Measurements from ENCODE around the gene KLK7.

Gene KLK7

DNA sequence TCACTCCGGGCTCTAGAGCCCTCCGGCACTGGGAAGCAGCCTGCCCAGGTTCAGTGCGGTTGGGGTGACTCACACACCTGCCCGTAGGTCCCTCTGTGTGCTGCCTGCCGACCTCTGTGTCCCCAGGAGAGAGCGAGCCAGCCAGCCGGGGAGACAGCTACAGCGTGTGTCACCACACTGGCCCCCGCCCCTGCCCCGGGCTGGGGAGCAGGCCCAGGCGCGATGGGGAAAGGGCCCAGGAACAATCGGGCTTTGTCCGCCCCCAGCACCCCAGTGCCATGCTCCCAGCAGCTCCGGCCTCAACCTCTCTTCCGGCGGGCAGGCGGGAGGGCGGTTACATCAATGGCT lies 14.3 kb downstream of the KLK7 start, which contains the start of gene KLK6:
TSS of gene KLK6 (minus strand) at position 179 of the 348 bp plus-strand sequence. CDS start 1,487 bp downstream, outside the sequence.
- TF ChIP-seq, protein P1, sequence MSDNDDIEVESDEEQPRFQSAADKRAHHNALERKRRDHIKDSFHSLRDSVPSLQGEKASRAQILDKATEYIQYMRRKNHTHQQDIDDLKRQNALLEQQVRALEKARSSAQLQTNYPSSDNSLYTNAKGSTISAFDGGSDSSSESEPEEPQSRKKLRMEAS (IDR thresholded peaks at IDR 0.05; ENCODE audit: low read depth, low read length), result no peak
- TF ChIP-seq POLR2A (IDR thresholded peaks at IDR 0.05; ENCODE audit: extremely low read depth, insufficient read length) (no peak), MYC (IDR thresholded peaks at IDR 0.05; ENCODE audit: low read depth, low read length) (no peak)
- DNase-seq (ENCODE audit: low read depth), result no peak
- no peak within 1 kb of the TSS for H3K4me3 ChIP-seq (ENCODE audit: low read depth, low read length)

DNA sequence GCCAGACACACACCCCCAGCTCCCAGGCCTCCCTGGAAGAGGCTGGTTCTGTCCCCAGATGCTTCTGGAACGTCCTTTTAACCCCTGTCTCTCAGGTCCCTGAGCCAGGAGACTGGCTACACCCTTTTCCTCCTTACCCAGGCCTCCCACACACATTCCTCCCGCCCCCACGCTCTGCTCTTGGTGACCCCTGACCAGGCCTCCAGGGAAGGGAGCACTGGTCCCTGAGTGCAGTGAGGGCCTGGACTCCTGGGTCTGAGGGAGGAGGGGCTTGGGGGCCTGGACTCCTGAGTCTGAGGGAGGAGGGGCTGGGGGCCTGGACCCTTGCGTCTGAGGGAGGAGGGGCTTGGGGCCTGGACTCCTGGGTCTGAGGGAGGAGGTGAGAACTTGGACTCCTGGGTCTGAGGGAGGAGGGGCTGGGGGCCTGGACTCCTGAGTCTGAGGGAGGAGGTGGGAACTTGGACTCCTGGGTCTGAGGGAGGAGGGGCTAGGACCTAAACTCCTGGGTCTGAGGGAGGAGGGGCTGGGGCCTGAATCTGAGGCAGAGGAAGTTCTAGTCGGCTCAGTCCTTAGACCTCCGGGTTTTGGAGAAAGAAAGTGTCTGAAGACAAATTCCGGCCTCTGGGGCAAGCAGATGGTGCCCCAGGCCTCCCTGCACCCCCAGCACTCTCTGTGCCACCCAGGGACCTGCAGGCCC lies 14.9 kb downstream of the KLK7 start:
- TF ChIP-seq, protein P1 (IDR thresholded peaks at IDR 0.05; ENCODE audit: low read depth, low read length), result no peak
- TF ChIP-seq, protein P2, sequence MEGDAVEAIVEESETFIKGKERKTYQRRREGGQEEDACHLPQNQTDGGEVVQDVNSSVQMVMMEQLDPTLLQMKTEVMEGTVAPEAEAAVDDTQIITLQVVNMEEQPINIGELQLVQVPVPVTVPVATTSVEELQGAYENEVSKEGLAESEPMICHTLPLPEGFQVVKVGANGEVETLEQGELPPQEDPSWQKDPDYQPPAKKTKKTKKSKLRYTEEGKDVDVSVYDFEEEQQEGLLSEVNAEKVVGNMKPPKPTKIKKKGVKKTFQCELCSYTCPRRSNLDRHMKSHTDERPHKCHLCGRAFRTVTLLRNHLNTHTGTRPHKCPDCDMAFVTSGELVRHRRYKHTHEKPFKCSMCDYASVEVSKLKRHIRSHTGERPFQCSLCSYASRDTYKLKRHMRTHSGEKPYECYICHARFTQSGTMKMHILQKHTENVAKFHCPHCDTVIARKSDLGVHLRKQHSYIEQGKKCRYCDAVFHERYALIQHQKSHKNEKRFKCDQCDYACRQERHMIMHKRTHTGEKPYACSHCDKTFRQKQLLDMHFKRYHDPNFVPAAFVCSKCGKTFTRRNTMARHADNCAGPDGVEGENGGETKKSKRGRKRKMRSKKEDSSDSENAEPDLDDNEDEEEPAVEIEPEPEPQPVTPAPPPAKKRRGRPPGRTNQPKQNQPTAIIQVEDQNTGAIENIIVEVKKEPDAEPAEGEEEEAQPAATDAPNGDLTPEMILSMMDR (IDR thresholded peaks at IDR 0.05; ENCODE audit: low read depth, low read length), result no peak
- TF ChIP-seq POLR2A (IDR thresholded peaks at IDR 0.05; ENCODE audit: extremely low read depth, insufficient read length) (no peak), MYC (IDR thresholded peaks at IDR 0.05; ENCODE audit: low read depth, low read length) (no peak)
- H3K4me3 ChIP-seq (ENCODE audit: low read depth, low read length), result no peak overlapping the region
- DNase-seq (ENCODE audit: low read depth), result no peak

DNA sequence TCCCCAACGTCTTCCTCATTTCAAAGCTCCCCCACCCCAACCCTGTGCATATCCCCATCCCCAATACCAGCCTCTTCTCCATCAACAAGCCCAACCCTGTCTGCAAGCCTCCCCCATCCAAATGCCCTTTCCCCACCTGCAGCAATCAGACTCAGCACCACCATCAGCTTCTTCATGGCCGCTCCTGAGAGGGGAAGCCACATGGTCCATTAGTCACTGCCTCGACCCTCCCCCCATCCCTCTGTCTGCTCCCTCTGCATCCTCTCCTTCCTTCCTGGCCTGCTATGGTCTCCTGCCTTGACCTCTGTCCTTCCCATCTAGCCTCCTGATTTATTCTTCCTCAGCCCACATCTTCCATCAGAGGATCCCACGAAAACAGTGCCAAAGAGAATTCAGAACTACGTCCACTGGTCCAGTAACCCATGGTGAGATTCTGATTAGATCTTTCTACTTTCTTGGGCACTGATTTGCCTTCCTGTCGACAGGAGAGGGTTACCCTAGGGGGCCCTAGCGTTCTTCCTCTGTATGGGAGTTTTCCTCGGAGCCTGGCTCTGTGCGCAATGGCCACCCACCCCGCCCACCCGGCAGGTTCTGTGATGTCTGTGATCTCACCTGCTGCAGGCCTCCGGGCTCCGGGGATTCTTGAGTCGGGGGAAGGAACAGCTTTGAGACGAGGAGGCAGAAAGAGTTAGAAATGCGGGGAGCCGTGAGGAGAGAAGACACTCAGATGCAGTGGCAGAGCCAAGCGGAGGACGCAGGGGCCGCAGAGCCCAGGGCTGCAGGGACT lies 15.6 kb downstream of the KLK7 start:
- no peak overlapping the region for H3K4me3 ChIP-seq (ENCODE audit: low read depth, low read length)
- TF ChIP-seq, protein P1 (IDR thresholded peaks at IDR 0.05; ENCODE audit: low read depth, low read length), result no peak
- TF ChIP-seq POLR2A (IDR thresholded peaks at IDR 0.05; ENCODE audit: extremely low read depth, insufficient read length) (no peak), MYC (IDR thresholded peaks at IDR 0.05; ENCODE audit: low read depth, low read length) (no peak)
- TF ChIP-seq, protein P2 (IDR thresholded peaks at IDR 0.05; ENCODE audit: low read depth, low read length), result no peak
- no peak for DNase-seq (ENCODE audit: low read depth)

DNA sequence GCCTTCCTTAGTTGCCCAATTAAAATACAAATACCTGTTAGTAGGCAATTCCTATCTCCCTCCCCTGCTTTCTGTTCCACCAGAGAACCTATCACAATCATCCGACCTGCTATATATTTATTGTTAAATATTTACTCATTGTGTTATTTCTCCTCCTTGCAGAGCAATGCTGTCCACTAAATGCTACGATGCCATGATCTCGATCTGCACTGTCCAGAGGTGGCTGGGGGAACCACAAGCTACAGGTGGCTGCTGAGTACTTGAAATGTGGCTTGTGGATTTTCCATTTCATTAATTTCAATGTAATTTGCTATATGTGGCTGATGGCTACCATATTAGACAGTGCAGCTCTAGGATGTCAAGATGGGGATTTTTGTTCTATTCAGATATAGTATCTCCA lies 19.5 kb downstream of the KLK7 start:
- TF ChIP-seq, protein P2 (IDR thresholded peaks at IDR 0.05; ENCODE audit: low read depth, low read length), result no peak
- TF ChIP-seq MYC (IDR thresholded peaks at IDR 0.05; ENCODE audit: low read depth, low read length) (no peak), POLR2A (IDR thresholded peaks at IDR 0.05; ENCODE audit: extremely low read depth, insufficient read length) (no peak)
- TF ChIP-seq, protein P1 (IDR thresholded peaks at IDR 0.05; ENCODE audit: low read depth, low read length), result no peak
- no peak for DNase-seq (ENCODE audit: low read depth)
- H3K4me3 ChIP-seq (ENCODE audit: low read depth, low read length), result no peak overlapping the region

DNA sequence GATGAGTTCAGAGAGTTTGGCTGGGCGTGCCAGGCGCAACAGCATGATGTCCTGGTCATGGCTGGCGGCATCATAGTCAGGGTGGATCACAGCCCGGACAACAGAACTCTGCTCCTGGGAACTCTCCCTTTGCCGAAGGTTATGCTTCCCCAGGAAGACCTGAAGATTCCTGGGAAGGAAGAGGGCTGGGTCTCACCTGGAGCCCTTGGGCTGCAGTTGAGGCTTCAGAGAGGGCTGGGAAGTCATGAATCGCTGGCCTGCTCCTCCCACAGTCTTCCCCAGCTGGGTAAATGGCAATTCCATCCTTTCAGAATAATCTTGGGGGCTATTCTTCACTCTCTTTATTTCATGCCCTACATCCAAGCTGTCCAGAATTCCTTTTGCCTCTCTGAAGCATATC lies 20.3 kb downstream of the KLK7 start:
- H3K4me3 ChIP-seq (ENCODE audit: low read depth, low read length), result no peak overlapping the region
- no peak for DNase-seq (ENCODE audit: low read depth)
- TF ChIP-seq MYC (IDR thresholded peaks at IDR 0.05; ENCODE audit: low read depth, low read length), result no peak
- TF ChIP-seq, protein P2 (IDR thresholded peaks at IDR 0.05; ENCODE audit: low read depth, low read length), result no peak
- TF ChIP-seq, protein P1 (IDR thresholded peaks at IDR 0.05; ENCODE audit: low read depth, low read length), result no peak
- TF ChIP-seq POLR2A (IDR thresholded peaks at IDR 0.05; ENCODE audit: extremely low read depth, insufficient read length), result no peak

DNA sequence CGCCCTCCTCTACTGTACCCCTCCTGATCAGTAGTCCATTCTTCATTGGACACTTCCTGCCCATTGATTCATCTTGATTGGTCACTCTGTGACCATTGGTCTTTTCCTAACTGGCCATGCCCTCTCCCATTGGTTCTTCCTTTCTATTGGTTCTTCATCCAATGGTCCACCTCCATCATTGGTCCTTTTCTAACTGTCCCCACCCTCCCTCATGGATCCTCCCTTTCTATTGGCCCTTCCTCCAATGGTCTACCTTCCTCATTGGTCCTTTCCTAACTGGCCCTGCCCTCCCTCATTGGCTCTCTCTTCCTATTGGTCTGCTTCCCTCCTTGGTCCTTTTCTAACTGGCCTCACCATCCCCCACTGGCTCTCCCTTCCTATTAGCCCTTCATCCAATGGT lies 21.5 kb downstream of the KLK7 start:
- TF ChIP-seq, protein P1 (IDR thresholded peaks at IDR 0.05; ENCODE audit: low read depth, low read length), result no peak
- TF ChIP-seq POLR2A (IDR thresholded peaks at IDR 0.05; ENCODE audit: extremely low read depth, insufficient read length) (no peak), MYC (IDR thresholded peaks at IDR 0.05; ENCODE audit: low read depth, low read length) (no peak)
- no peak overlapping the region for H3K4me3 ChIP-seq (ENCODE audit: low read depth, low read length)
- DNase-seq (ENCODE audit: low read depth), result no peak

All from NB4 (cell line).